ENCODE data around the gene GTPBP3.
"Not testable (repeated sequence)": the region's sequence is repeated elsewhere in the genome, so short reads cannot be mapped to it uniquely, and the experiment has no call there.

GTPBP3 gene

DNA sequence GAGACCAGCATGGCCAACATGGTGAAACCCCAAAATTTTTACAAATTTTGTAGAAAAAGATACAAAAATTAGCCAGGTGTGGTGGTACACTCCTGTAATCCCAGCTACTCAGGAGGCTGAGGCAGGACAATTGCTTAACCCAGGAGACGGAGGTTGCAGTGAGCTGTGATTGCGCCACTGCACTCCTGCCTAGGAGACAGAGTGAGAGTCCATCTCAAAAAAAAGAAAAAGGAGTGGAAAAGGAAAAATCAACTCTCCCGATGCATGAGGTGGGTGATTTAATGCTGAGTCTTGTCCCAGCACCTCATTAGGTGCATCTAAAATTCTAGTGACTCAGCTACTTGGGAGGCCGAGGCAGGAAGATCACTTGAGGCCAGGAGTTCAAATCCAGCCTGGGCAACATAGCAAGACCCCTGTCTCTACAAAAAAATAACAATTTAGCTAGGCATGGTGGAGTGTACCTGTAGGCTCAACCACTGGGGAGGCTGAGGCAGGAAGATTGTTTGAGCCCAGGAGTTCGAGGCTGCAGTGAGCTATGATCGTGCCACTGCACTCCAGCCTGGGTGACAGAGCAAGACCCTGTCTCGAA is 19.8 kb downstream of the GTPBP3 start:
- H3K9me3 ChIP-seq: no peaks in the 10 kb centered on the region
- no peak for DNase-seq

DNA sequence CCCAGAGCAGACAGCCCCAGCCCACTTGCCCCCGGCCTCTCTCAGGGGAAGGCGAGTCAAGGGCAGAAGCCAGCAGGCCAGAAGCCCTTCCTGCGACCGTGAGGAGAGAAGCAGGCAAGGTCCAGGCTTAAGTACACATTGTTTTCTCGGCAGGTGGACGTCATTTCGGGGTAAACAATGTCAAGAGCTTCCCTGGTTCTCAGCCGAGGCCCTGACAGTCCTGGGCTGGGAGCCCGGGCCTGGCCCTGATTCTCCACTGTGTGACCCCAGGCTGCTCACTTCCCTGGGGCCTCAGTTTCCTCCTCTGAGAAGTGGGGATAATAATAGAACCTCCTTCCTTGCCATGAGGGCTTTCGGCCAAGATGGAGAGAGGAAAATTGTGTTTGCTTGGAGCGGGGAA is 20.4 kb downstream of the GTPBP3 start:
- Histone ChIP-seq H3K27me3 (no peaks in the 10 kb centered on the region), H3K4me3 (ENCODE audit: low read depth, low read length) (no peak overlapping the region), H3K4me1 (no peaks in the 10 kb centered on the region), H3K36me3 (no peaks in the 10 kb centered on the region), H3K9me3 (no peaks in the 10 kb centered on the region)
- DNase-seq: no peak
- TF ChIP-seq, protein P1, sequence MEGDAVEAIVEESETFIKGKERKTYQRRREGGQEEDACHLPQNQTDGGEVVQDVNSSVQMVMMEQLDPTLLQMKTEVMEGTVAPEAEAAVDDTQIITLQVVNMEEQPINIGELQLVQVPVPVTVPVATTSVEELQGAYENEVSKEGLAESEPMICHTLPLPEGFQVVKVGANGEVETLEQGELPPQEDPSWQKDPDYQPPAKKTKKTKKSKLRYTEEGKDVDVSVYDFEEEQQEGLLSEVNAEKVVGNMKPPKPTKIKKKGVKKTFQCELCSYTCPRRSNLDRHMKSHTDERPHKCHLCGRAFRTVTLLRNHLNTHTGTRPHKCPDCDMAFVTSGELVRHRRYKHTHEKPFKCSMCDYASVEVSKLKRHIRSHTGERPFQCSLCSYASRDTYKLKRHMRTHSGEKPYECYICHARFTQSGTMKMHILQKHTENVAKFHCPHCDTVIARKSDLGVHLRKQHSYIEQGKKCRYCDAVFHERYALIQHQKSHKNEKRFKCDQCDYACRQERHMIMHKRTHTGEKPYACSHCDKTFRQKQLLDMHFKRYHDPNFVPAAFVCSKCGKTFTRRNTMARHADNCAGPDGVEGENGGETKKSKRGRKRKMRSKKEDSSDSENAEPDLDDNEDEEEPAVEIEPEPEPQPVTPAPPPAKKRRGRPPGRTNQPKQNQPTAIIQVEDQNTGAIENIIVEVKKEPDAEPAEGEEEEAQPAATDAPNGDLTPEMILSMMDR (IDR thresholded peaks at IDR 0.05; ENCODE audit: low read depth, low read length): no peak

More for the DNA sequence above, 19.8 kb downstream of the GTPBP3 start:
- TF ChIP-seq, protein P1 (IDR thresholded peaks at IDR 0.05; ENCODE audit: low read depth, low read length): no peak
- Histone ChIP-seq H3K27me3 (no peaks in the 10 kb centered on the region), H3K4me1 (no peaks in the 10 kb centered on the region), H3K36me3 (no peaks in the 10 kb centered on the region), H3K4me3 (ENCODE audit: low read depth, low read length) (no peak overlapping the region)

DNA sequence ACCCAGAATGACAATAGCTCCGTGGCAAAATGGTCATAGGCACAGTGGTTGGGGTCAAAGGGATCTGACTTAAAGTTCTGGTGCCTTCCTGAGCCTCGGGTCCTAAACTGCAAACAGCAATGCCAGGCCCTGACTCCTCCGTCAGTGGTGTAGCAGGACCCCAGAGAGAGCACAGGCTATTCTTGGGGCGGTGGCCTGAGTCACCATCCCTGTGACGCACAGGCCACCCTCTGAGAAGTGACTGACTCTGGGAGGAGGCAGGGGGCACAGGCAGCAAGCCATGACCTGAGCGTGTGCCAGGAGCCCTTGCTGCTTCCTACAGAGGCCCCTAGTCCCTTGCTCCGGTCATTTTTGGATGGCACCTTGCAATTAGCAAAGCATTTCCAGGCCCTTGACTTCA is 21.0 kb downstream of the GTPBP3 start:
- no peak for DNase-seq
- Histone ChIP-seq H3K36me3 (no peaks in the 10 kb centered on the region), H3K4me1 (no peaks in the 10 kb centered on the region), H3K27me3 (no peaks in the 10 kb centered on the region), H3K9me3 (no peaks in the 10 kb centered on the region), H3K4me3 (ENCODE audit: low read depth, low read length) (no peak overlapping the region)
- TF ChIP-seq, protein P1 (IDR thresholded peaks at IDR 0.05; ENCODE audit: low read depth, low read length): no peak

DNA sequence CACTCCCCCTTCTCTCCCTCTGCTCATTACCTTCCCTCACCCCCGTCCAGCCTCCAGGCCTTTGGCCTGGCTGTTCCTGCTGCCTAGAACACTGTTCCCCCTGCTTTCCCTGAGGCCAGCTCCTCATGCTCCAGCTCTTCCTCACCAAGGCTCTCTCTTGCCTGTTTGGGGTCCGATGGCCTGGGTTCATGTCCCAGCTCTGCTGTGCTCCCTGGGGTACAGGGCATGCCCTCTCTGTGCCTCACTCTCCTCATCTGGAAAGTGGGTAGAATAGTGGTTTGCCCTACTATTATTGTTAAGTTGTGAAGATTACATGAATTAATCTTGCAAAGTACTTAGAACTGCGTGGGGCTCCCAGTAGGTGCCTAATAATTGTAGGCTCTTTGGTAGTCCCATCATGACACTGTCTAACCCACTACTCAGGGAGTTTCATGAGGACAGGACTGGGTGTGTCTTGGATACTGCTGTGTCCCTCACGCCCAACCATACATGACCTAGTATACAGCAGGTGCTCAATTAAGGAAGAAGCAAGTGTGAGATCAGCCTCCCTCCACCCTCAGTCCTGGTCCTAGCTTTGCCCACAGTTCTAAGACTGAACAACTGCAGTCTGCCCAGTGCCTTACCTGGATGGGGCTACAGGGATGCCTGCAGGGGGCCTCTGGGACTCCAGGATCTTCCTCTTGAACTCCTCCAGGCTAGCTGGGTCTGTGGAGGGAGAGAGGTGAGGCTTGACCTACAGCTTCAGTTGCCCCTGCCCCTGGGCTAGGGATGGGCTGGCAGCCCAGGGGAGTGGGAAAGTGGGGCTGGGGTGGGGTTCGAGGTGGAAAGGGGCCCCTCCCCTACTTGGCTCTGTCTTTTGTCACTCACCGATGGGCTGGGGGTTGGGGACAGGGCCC is 22.8 kb downstream of the GTPBP3 start:
- no peak for DNase-seq
- no peaks in the 10 kb centered on the region for H3K9me3 ChIP-seq
- TF ChIP-seq, protein P1 (IDR thresholded peaks at IDR 0.05; ENCODE audit: low read depth, low read length): no peak
- H3K4me1 ChIP-seq: no peaks in the 10 kb centered on the region
- H3K27me3 ChIP-seq: no peaks in the 10 kb centered on the region
- no peaks in the 10 kb centered on the region for H3K36me3 ChIP-seq
- no peak overlapping the region for H3K4me3 ChIP-seq (ENCODE audit: low read depth, low read length)

DNA sequence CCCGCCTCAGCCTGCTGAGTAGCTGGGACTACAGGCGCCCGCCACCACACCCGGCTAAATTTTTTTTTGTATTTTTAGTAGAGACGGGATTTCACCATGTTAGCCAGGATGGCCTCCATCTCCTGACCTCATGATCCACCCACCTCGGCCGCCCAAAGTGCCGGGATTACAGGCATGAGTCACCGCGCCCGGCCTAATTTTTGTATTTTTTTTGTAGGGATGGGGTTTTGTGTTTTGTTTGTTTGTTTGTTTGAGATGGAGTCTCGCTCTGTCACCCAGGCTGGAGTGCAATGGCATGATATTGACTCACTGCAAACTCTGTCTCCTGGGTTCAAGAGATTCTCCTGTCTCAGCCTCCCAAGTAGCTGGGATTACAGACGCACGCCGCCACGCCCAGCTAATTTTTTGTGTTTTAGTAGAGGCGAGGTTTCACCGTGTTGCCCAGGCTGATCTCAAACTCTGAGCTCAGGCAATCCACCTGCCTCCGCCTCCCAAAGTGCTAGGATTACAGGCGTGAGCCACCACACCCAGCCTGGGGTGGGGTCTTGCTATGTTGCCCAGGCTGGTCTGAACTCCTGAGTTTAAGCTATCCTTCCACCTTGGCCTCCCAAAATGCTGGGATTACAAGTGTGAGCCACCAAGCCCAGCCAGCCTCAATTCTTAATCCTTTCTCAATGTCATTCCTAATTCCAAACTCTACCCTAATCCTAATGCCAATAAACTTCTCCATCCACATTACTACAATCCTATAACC is 26.7 kb downstream of the GTPBP3 start:
- not testable (repeated sequence) for DNase-seq; H3K36me3 ChIP-seq; H3K27me3 ChIP-seq; H3K4me3 ChIP-seq (ENCODE audit: low read depth, low read length); H3K4me1 ChIP-seq; H3K9me3 ChIP-seq

DNA sequence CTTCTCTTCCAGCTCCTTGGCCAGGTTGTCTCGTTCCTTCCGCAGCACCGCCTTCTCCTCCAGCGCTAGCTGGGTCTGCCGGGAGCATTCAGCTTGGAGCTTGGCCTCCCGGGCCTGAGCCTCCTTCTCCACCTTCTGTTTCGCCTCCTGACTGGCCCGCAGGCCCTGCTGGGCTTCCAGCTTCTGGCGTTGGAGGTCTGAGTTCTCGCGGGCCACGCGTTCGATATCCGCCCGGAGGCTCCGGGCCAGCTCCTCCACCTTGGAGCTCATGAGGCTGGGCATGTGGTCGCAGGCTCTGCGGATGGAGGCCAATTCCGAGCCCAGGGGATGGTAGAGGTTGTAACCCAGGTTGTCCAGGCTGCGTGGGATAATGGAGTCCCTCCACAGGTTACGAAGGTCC is 28.0 kb downstream of the GTPBP3 start:
- no peaks in the 10 kb centered on the region for H3K9me3 ChIP-seq
- no peak for DNase-seq

More for the DNA sequence above, 28.0 kb downstream of the GTPBP3 start:
- H3K27me3 ChIP-seq: no peaks in the 10 kb centered on the region
- H3K4me3 ChIP-seq (ENCODE audit: low read depth, low read length): no peak overlapping the region
- TF ChIP-seq, protein P1 (IDR thresholded peaks at IDR 0.05; ENCODE audit: low read depth, low read length): no peak
- H3K4me1 ChIP-seq: no peaks in the 10 kb centered on the region
- no peaks in the 10 kb centered on the region for H3K36me3 ChIP-seq
